KMS-11 (cell line): ENCODE results near the gene PEMT.

Experiments used
- H2AFZ ChIP-seq: fragments of 200-600 bp; sonication (generic); 2 replicates; pipeline ENCODE4 v1.6.1; 2016; ENCODE audit warnings: antibody characterized with exemption, mixed run types, low read depth
- H3K27ac ChIP-seq: fragments of 200-600 bp; sonication (generic); 2 replicates; pipeline ENCODE4 v1.6.1; 2016; ENCODE audit warnings: mild to moderate bottlenecking, mixed run types
- H3K27me3 ChIP-seq: fragments of 200-600 bp; sonication (generic); 2 replicates; pipeline ENCODE4 v1.6.1; 2017; ENCODE audit warnings: mild to moderate bottlenecking, low read depth, mixed run types, moderate library complexity; ENCODE audit not compliant: insufficient read depth
- H3K36me3 ChIP-seq: fragments of 200-600 bp; sonication (generic); 2 replicates; pipeline ENCODE4 v1.6.1; 2017; ENCODE audit warnings: mild to moderate bottlenecking, mixed run types; ENCODE audit not compliant: insufficient read depth
- H3K4me1 ChIP-seq: fragments of 200-600 bp; sonication (generic); 2 replicates; pipeline ENCODE4 v1.6.1; 2016; ENCODE audit warnings: mild to moderate bottlenecking, low read depth, mixed run types; ENCODE audit not compliant: poor library complexity, severe bottlenecking
- H3K4me2 ChIP-seq: fragments of 200-600 bp; sonication (generic); 2 replicates; pipeline ENCODE4 v1.7.0; 2016; ENCODE audit warnings: mild to moderate bottlenecking, mixed run types
- H3K4me3 ChIP-seq: fragments of 200-600 bp; sonication (generic); IDR thresholded peaks from 2 replicates; pipeline ENCODE4 v1.6.1; 2017; ENCODE audit warnings: low read depth, low read length, mixed read lengths; ENCODE audit not compliant: insufficient read depth
- H3K79me2 ChIP-seq: fragments of 200-600 bp; sonication (generic); 2 replicates; pipeline ENCODE4 v1.6.1; 2016; ENCODE audit warnings: low read depth, mixed run types; ENCODE audit not compliant: insufficient read depth
- H3K9ac ChIP-seq: fragments of 200-600 bp; sonication (generic); 2 replicates; pipeline ENCODE4 v1.6.1; 2016; ENCODE audit warnings: mild to moderate bottlenecking, mixed run types
- H4K20me1 ChIP-seq: fragments of 200-600 bp; sonication (generic); 2 replicates; pipeline ENCODE4 v1.6.1; 2016; ENCODE audit warnings: mild to moderate bottlenecking, mixed run types; ENCODE audit not compliant: insufficient read depth
- CTCF ChIP-seq: fragments of 200-600 bp; sonication (generic); conservative IDR thresholded peaks from 2 replicates; pipeline ENCODE4 v1.6.1; 2017; ENCODE audit warnings: low read depth, mild to moderate bottlenecking, antibody characterized with exemption, low read length, moderate library complexity, mixed read lengths

The PEMT gene

DNA sequence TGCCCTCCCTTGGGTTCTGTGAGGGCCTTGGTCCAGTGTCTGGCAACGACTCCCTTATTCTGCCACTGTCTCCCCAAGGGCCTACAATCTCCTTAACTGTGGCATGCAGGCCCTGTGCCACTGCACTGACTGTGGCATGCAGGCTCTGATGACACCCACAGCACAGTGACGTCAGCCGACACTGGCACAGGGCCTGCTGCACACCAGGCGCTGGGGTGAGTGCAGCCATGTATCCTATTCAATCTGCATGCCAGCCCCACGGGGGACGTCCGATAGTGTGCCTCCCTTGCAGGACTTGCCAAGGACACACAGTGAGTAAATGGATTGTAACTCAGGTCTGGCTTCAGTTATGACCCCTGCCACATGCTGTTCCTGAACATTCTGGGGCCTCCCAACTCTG is 55.6 kb downstream of the PEMT start:
- H2AFZ ChIP-seq: no peak overlapping the region
- no peaks in the 10 kb centered on the region for H4K20me1 ChIP-seq
- H3K27me3 ChIP-seq: no peaks in the 10 kb centered on the region
- no peaks in the 10 kb centered on the region for H3K4me1 ChIP-seq
- H3K4me2 ChIP-seq: no peak overlapping the region
- no peaks in the 10 kb centered on the region for H3K79me2 ChIP-seq
- no peak overlapping the region for H3K27ac ChIP-seq
- H3K36me3 ChIP-seq: no peaks in the 10 kb centered on the region
- no peak overlapping the region for H3K4me3 ChIP-seq
- no peak overlapping the region for H3K9ac ChIP-seq
- TF ChIP-seq CTCF: no peak

- Histone ChIP-seq H2AFZ (no peak overlapping the region), H3K9ac (no peak overlapping the region), H3K27ac (no peak overlapping the region), H3K4me2 (no peak overlapping the region), H3K79me2 (no peaks in the 10 kb centered on the region), H3K27me3 (no peaks in the 10 kb centered on the region), H4K20me1 (no peaks in the 10 kb centered on the region), H3K4me3 (no peak overlapping the region), H3K4me1 (no peaks in the 10 kb centered on the region), H3K36me3 (no peaks in the 10 kb centered on the region)
- no peak for TF ChIP-seq CTCF
Observed at GRCh38 chr17:17533901-17534441, 57.5 kb downstream of the PEMT start.

DNA sequence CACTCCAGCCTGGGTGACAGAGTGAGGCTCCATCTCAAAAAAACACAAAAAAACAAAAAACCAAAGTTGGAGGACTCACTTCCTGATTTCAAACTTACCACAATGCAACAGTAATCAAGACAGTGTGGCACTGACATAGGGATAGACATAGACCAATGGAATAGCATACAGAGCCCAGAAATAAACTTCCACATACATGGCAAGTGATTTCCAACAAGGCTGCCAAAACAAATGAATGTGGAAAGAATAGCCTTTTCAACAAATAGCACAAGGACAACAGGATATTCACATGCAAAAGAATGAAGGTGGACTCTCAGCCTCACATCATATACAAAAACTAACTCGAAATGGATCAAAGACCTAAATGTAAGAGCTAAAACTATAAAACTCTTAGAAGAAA is 58.5 kb downstream of the PEMT start:
- Histone ChIP-seq H4K20me1 (no peaks in the 10 kb centered on the region), H3K79me2 (no peaks in the 10 kb centered on the region), H3K4me1 (no peaks in the 10 kb centered on the region), H3K36me3 (no peaks in the 10 kb centered on the region), H3K27me3 (no peaks in the 10 kb centered on the region), H2AFZ (no peak overlapping the region), H3K9ac (no peak overlapping the region), H3K4me2 (no peak overlapping the region), H3K27ac (no peak overlapping the region), H3K4me3 (no peak overlapping the region)
- no peak for TF ChIP-seq CTCF

DNA sequence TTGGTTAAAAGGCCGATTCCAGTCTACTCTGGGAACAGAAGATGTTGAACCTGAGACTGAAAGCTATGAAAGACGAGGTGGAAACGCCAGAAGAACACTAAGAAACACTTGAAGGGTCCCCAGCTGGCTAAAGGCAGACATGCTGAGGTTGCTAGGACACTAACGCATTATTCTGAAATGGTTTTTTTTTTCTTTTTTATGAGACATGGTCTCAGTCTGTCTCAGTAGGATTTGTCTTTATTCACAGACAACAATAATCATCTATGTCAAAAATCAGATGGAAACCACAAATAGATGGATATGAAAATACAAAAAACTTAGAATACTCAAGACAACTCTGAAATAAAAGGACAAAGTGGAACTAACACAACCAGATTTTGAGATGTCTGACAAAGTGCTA is 60.4 kb downstream of the PEMT start:
- Histone ChIP-seq H3K27ac (no peak overlapping the region), H4K20me1 (no peaks in the 10 kb centered on the region), H3K4me2 (no peak overlapping the region), H3K27me3 (no peaks in the 10 kb centered on the region), H3K9ac (no peak overlapping the region), H3K79me2 (no peaks in the 10 kb centered on the region), H3K36me3 (no peaks in the 10 kb centered on the region), H3K4me3 (no peak overlapping the region), H3K4me1 (no peaks in the 10 kb centered on the region), H2AFZ (no peak overlapping the region)
- no peak for TF ChIP-seq CTCF
